Panc1 (cell line): ENCODE results near the gene SETD7. TPM values are rescaled to one million over a fixed set of nuclear protein-coding genes. Genes with fewer than 3 reads are reported as not detected.
A peak's percentile ranks its signal among the peaks of the same experiment; 100 is the strongest.

ENCODE experiments used
- ATAC-seq: fragments of 200-7000 bp; cut with Tn5 transposase; 2 replicates; pipeline ENCODE4 v1.9.1; 2020; ENCODE audit warnings: mild to moderate bottlenecking, moderate library complexity
- BruUV-seq: library from RNA; stranded (reverse); fragments of 400-500 nt; replicated peaks from 2 replicates; lab custom pipeline; 2021; lab: Mats Ljungman, UMichigan
- CTCF ChIA-PET: fragments of 300-600 bp; sonication (Branson Sonifier 250); formaldehyde crosslinking; loops from one replicate; lab custom pipeline; 2022; ENCODE audit warnings: antibody characterized with exemption; lab: Charles Lee
- POLR2A ChIA-PET: fragments of 300-600 bp; sonication (Branson Sonifier 250); formaldehyde crosslinking; loops from one replicate; lab custom pipeline; 2022; ENCODE audit warnings: antibody characterized with exemption; lab: Charles Lee
- DNase-seq: peaks from one replicate; pipeline ENCODE4 v3.0.0-alpha.2; 2010; ENCODE audit warnings: low read depth, low spot score
- H3K27ac ChIP-seq: 2 replicates; pipeline ENCODE4 v1.5.1; 2011; ENCODE audit warnings: mild to moderate bottlenecking, low read length, inconsistent platforms
- H3K27me3 ChIP-seq: fragments of 200-500 bp; sonication (Bioruptor generic); 2 replicates; pipeline ENCODE4 v1.6.0; 2014; ENCODE audit warnings: low read length, inconsistent platforms; ENCODE audit not compliant: control insufficient read depth, insufficient read depth
- H3K36me3 ChIP-seq: fragments of 200-500 bp; sonication (Bioruptor generic); 2 replicates; pipeline ENCODE4 v1.5.1; 2014; ENCODE audit warnings: inconsistent platforms, mild to moderate bottlenecking, low read length, moderate library complexity; ENCODE audit not compliant: control insufficient read depth, insufficient read depth
- H3K4me1 ChIP-seq: 2 replicates; pipeline ENCODE4 v1.5.1; 2011; ENCODE audit warnings: inconsistent platforms, mild to moderate bottlenecking, low read length, moderate library complexity; ENCODE audit not compliant: control insufficient read depth, insufficient read depth
- H3K4me3 ChIP-seq, 2 experiments: 2 replicates each; pipeline ENCODE4 v1.5.1; 2011 to 2012; ENCODE audit warnings: low read depth in 2 of 2, low read length in 2 of 2, mild to moderate bottlenecking in 2 of 2, inconsistent platforms in 1 of 2, moderate library complexity in 1 of 2
- H3K9me3 ChIP-seq: fragments of 200-500 bp; sonication (Bioruptor generic); 2 replicates; pipeline ENCODE4 v1.5.1; 2014; ENCODE audit warnings: low read depth, mild to moderate bottlenecking, inconsistent platforms, low read length, moderate library complexity; ENCODE audit not compliant: control insufficient read depth, insufficient read depth
- POLR2AphosphoS5 ChIP-seq: IDR thresholded peaks from 2 replicates; pipeline ENCODE4 v1.6.1; 2012; ENCODE audit warnings: mild to moderate bottlenecking, low read depth, low read length, moderate library complexity
- SIN3A ChIP-seq: IDR thresholded peaks from 2 replicates; pipeline ENCODE4 v1.6.1; 2012; ENCODE audit warnings: low read depth, mild to moderate bottlenecking, low read length, moderate library complexity, borderline replicate concordance; ENCODE audit not compliant: insufficient read depth
- TCF7L2 ChIP-seq: IDR thresholded peaks from 2 replicates; pipeline ENCODE4 v1.6.1; 2011; ENCODE audit warnings: mild to moderate bottlenecking, low read depth, low read length, inconsistent platforms
- in situ Hi-C: cut with HindIII; loops from 2 replicates; pipeline ENCODE4 v1.10.0; 2016; ENCODE audit warnings: low sequenced_read_pairs, low pct_unique_long_range_greater_than_20kb
- intact Hi-C: fragments of 100-400 bp; cut with micrococcal nuclease; formaldehyde crosslinking; loops from one replicate; pipeline ENCODE4 v1.10.0; 2022; ENCODE audit not compliant: unreplicated experiment
- total RNA-seq: library from RNA; stranded (reverse); gene quantifications from one replicate; pipeline ENCODE4 v1.2.1, GENCODE V29; 2021; ENCODE audit not compliant: unreplicated experiment
- TF ChIP-seq, protein P1 (sequence below): fragments of 450-650 bp; IDR thresholded peaks from 2 replicates; pipeline ENCODE4 v1.5.1; 2017; ENCODE audit warnings: mild to moderate bottlenecking
- TF ChIP-seq, protein P2 (sequence below), 2 experiments: IDR thresholded peaks; 2 replicates each; pipeline ENCODE4 v1.6.1; 2011 to 2012; ENCODE audit warnings: low read depth in 2 of 2, control low read depth in 1 of 2, low read length in 1 of 2, mild to moderate bottlenecking in 1 of 2, moderate library complexity in 1 of 2; ENCODE audit not compliant: insufficient read depth in 1 of 2

SETD7 gene
- total RNA-seq, 1 experiment from 2014 or later = 24.8 TPM

DNA sequence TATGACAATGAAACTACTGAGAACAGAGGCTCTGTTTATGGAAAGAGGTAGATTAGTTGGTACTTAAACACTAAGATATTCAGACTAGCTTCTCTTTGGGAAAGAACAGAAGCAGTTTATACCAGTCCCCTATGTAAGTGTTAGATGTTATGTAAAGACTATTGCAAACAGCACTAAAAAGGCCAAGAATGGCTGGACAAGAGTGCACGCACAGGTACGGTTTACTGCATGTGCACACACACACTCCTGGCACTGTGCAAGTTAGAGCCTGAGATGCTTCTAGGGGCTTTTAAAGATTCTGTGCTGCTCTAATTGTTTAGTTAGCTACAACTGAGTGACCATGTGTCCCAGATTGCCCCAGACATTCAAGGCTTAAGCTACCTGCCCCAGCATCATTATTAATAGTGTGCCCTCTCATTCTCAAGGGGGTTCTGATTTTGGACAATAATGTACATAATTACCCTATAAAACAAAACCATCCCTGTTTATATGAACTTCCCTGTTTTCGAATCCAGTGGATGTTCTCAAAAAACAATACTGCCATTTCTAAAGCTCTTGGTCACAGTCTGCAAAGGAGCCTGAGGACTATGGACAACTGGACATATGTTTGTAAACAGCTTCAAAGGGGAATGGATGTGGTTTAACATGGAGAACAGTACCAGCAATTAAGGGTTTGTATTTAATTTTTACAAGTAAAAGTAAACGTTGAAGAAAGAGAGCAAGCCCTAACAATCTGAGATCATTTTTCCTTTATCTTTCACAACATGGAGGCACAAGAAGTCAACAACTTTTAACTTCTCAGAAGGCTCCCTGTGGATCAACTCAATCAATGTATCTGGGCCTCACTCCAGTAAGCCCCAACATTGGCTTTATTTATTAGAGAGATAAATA, 2.0 kb downstream of the SETD7 start:
- peak overlapping the region; percentile 69 to 77; a peak in 3 of 4 replicates for H3K4me3 ChIP-seq
- CTCF ChIA-PET = no interaction called here
- POLR2A ChIA-PET = no interaction called here
- in situ Hi-C loops (no loop called here), intact Hi-C loops (no loop called here)
- DNase-seq (no peak), ATAC-seq (no peak)
- BruUV-seq = no TSS peak
- no peak for TF ChIP-seq SIN3A
- TF ChIP-seq TCF7L2 = no peak
- no peak for TF ChIP-seq POLR2AphosphoS5
- TF ChIP-seq, protein P1, sequence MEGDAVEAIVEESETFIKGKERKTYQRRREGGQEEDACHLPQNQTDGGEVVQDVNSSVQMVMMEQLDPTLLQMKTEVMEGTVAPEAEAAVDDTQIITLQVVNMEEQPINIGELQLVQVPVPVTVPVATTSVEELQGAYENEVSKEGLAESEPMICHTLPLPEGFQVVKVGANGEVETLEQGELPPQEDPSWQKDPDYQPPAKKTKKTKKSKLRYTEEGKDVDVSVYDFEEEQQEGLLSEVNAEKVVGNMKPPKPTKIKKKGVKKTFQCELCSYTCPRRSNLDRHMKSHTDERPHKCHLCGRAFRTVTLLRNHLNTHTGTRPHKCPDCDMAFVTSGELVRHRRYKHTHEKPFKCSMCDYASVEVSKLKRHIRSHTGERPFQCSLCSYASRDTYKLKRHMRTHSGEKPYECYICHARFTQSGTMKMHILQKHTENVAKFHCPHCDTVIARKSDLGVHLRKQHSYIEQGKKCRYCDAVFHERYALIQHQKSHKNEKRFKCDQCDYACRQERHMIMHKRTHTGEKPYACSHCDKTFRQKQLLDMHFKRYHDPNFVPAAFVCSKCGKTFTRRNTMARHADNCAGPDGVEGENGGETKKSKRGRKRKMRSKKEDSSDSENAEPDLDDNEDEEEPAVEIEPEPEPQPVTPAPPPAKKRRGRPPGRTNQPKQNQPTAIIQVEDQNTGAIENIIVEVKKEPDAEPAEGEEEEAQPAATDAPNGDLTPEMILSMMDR = no peak
- TF ChIP-seq, protein P2, sequence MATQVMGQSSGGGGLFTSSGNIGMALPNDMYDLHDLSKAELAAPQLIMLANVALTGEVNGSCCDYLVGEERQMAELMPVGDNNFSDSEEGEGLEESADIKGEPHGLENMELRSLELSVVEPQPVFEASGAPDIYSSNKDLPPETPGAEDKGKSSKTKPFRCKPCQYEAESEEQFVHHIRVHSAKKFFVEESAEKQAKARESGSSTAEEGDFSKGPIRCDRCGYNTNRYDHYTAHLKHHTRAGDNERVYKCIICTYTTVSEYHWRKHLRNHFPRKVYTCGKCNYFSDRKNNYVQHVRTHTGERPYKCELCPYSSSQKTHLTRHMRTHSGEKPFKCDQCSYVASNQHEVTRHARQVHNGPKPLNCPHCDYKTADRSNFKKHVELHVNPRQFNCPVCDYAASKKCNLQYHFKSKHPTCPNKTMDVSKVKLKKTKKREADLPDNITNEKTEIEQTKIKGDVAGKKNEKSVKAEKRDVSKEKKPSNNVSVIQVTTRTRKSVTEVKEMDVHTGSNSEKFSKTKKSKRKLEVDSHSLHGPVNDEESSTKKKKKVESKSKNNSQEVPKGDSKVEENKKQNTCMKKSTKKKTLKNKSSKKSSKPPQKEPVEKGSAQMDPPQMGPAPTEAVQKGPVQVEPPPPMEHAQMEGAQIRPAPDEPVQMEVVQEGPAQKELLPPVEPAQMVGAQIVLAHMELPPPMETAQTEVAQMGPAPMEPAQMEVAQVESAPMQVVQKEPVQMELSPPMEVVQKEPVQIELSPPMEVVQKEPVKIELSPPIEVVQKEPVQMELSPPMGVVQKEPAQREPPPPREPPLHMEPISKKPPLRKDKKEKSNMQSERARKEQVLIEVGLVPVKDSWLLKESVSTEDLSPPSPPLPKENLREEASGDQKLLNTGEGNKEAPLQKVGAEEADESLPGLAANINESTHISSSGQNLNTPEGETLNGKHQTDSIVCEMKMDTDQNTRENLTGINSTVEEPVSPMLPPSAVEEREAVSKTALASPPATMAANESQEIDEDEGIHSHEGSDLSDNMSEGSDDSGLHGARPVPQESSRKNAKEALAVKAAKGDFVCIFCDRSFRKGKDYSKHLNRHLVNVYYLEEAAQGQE (IDR thresholded peaks at IDR 0.05; ENCODE audit: insufficient read depth in 1 of 2, low read depth in 2 of 2, low read length in 1 of 2) = no peak
- no peaks in the 10 kb centered on the region; the same call in 1 of the 2 replicates for H3K36me3 ChIP-seq
- no peaks in the 10 kb centered on the region for H3K9me3 ChIP-seq
- H3K27me3 ChIP-seq = no peaks in the 10 kb centered on the region
- H3K27ac ChIP-seq = peak overlapping the region; percentile 80
- H3K4me1 ChIP-seq = peaks cover 20% of the 10 kb centered on the region

DNA sequence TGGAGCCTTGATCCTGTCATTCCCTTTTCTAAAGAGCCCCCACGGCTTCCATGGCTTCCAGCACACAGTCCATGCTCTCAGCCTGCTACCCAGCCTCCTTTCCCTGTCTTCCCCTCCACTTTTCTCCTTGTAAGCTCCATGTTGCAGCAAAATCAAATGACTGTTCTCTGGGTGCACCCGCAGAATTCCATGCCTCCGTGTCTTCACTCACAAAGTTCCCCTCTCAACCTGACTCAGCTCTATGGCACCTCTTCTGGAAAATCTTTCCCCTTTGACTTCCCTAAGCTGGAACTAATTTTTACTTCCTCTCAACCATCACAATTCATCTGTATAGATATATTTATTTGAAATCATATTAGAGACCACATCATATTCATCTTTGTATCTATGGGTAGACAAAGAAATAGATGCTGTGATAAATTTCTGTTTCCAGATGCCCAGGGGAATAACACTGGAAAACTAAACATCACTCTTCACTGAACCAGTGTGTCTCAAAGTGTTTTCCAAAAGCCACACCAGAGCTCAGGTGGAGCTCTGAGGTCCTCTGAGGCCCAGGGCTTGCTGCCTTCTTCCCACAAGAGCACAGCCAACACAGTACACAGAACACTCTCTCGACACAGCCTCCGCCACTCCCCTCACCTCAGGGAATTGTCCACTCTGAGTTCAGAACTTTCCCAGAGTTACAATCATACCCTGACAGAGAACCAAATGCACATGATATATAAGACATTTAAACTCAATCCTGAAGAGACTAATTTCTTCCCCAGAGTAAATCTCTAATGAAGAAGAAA, 3.3 kb downstream of the SETD7 start:
- Histone ChIP-seq H3K9me3 (no peaks in the 10 kb centered on the region), H3K27me3 (no peaks in the 10 kb centered on the region), H3K4me1 (peaks cover 20% of the 10 kb centered on the region), H3K27ac (peak overlapping the region; percentile 59), H3K36me3 (no peaks in the 10 kb centered on the region; the same call in 1 of the 2 replicates), H3K4me3 (0 out of 4 replicates have a peak overlapping the region, but pooled peaks of 1 of the 2 experiments have one; percentile 14)
- TF ChIP-seq, protein P1 = no peak
- TF ChIP-seq SIN3A (no peak), TCF7L2 (no peak), POLR2AphosphoS5 (no peak)
- TF ChIP-seq, protein P2 (IDR thresholded peaks at IDR 0.05; ENCODE audit: insufficient read depth in 1 of 2, low read depth in 2 of 2, low read length in 1 of 2) = no peak
- ATAC-seq = no peak
- POLR2A ChIA-PET = no interaction called here
- DNase-seq = no peak
- CTCF ChIA-PET = no interaction called here
- no TSS peak for BruUV-seq
- in situ Hi-C loops (no loop called here), intact Hi-C loops (no loop called here)
